ENCODE data around the gene N4BP2. TPM values are rescaled to one million over a fixed set of nuclear protein-coding genes. Genes with fewer than 3 reads are reported as not detected.

Gene N4BP2
- total RNA-seq, 1 donor from 2014 or later, result 5.0 TPM

DNA sequence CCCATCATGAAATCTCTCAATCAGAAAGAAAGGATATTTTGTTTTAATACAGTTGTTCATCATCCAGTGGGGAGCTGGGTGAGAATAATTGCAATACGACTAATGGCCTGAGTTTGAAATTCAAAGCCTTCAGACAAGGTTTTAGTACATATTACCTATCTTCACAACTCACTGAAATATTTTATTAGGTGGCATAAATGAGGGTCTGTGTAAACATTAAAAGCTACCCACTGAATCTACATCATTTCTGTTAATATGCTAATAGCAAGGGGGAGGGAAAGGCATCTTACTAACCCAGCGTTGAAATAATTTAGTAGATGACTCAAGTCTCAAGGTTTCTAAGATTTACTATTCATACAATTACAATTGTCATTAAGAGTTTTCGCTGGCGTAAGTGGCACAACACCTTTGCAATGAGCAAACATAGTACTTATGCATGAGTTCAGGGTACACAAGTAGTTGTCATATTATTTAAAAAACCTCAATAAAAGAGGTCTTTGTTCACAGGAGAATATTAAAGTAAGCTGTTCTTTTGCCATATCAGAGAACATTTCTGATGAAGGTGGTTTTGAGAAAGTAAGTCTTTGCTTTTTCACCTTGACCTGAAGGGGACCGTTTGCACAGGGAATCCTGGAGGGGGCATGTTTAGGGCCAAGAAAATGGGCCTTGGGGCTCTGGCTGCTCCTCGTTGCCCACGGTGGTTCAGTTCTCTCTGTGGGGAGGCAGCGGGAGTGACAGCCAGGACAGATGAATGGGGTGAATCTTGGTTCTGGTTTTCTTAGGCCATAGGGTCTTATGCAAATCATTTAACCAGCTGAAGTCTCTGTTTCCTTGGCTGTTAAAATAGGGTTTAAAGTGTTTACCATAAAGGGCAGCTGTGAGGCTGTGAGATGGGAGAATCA, 135.7 kb downstream of the N4BP2 start:
- no peaks in the 10 kb centered on the region for H3K4me1 ChIP-seq
- intact Hi-C loops (cut with micrococcal nuclease), result no loop called here
- no peaks in the 10 kb centered on the region for H3K36me3 ChIP-seq
- H3K4me3 ChIP-seq, result no peak overlapping the region
- no peak overlapping the region for H3K27ac ChIP-seq (replicated peaks)
- no peak for DNase-seq
- TF ChIP-seq, protein P1, sequence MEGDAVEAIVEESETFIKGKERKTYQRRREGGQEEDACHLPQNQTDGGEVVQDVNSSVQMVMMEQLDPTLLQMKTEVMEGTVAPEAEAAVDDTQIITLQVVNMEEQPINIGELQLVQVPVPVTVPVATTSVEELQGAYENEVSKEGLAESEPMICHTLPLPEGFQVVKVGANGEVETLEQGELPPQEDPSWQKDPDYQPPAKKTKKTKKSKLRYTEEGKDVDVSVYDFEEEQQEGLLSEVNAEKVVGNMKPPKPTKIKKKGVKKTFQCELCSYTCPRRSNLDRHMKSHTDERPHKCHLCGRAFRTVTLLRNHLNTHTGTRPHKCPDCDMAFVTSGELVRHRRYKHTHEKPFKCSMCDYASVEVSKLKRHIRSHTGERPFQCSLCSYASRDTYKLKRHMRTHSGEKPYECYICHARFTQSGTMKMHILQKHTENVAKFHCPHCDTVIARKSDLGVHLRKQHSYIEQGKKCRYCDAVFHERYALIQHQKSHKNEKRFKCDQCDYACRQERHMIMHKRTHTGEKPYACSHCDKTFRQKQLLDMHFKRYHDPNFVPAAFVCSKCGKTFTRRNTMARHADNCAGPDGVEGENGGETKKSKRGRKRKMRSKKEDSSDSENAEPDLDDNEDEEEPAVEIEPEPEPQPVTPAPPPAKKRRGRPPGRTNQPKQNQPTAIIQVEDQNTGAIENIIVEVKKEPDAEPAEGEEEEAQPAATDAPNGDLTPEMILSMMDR (IDR thresholded peaks at IDR 0.05; ENCODE audit: borderline replicate concordance), result no peak
- H3K9me3 ChIP-seq (replicated peaks), result no peaks in the 10 kb centered on the region
- H3K27me3 ChIP-seq (ENCODE audit: low read depth), result peaks cover 40% of the 10 kb centered on the region

DNA sequence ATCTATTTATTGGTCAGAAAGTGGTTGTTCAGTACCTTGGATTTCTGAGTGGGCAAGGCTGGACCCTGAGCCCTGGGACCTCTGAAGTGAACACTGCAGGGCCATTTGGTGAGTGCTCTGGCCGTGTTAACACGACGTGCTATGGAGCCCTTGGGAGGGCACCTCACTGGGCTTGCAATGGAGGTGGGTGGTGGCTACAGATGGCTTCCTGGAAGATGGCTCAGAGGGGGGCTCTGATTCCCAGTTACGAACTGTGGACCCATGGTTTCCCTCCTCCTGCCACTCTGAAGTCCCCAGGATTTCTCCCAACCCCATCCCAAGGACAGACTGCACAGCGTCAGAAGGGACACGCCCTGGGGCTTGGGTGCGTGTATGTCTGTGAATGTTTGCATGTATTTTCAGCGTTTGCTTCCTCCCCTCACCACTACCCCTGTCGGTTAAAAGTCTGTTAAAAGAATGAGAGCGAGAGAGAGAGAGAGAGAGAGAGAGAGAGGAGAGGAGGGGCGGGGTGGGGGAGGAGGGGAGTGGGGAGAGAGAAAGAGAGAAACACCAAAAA, 136.4 kb downstream of the N4BP2 start:
- intact Hi-C loops (cut with micrococcal nuclease), result no loop called here
- Histone ChIP-seq H3K27ac (replicated peaks) (no peak overlapping the region), H3K4me3 (no peak overlapping the region), H3K27me3 (ENCODE audit: low read depth) (peaks cover 48% of the 10 kb centered on the region), H3K9me3 (replicated peaks) (no peaks in the 10 kb centered on the region), H3K36me3 (no peaks in the 10 kb centered on the region), H3K4me1 (no peaks in the 10 kb centered on the region)
- TF ChIP-seq, protein P1 (IDR thresholded peaks at IDR 0.05; ENCODE audit: borderline replicate concordance), result no peak
- no peak for DNase-seq

DNA sequence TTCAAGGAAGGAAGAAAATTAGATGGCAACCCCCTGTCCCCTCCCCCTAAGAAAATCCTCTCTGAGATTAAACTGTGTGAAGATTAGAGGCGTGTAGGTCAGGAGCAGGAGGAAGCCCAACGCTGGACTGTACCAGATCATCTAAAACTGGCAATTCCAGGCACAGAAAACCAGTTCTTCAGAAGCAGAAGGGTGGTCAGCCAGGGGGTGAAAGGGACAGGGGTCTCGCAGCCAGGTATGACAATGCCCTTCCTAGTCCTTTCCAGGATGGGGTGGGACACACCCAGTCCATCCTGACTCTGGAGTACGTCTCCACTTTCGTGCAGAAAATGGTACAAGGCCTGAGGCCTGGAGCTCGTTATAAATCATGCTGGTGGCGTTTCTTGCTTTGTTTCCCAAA, 136.9 kb downstream of the N4BP2 start:
- H3K36me3 ChIP-seq, result no peaks in the 10 kb centered on the region
- DNase-seq, result no peak
- intact Hi-C loops (cut with micrococcal nuclease), result no loop called here
- H3K4me1 ChIP-seq, result no peaks in the 10 kb centered on the region
- TF ChIP-seq, protein P1 (IDR thresholded peaks at IDR 0.05; ENCODE audit: borderline replicate concordance), result no peak
- no peak overlapping the region for H3K27ac ChIP-seq (replicated peaks)
- no peaks in the 10 kb centered on the region for H3K9me3 ChIP-seq (replicated peaks)
- H3K27me3 ChIP-seq (ENCODE audit: low read depth), result peaks cover 52% of the 10 kb centered on the region
- no peak overlapping the region for H3K4me3 ChIP-seq

DNA sequence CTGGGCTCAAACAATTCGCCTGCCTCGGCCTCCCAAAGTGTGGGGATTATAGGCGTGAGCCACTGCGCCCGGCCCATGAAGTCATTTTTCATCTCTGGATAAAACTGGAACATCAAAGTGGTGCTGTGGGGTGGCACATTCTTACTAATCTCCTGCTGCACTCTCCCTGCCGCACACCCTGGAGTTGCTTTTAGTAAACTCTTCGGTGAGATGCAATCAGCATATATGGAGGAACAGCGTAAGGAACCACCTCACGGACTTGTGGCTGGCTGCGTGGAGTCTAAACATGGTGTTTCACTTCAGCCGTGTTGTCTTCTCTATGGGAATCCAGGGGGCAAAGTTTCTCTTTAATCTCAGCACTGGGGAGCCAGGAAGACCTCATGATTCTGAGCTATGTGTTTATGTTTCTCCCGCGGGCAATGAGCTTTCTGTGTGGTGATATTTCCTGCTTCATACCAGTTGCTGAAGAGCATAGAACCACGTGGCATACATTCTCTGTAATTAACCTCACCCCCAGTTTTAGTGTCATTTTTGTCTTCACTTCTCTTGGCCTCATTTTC, 138.0 kb downstream of the N4BP2 start:
- intact Hi-C loops (cut with micrococcal nuclease), result no loop called here
- no peaks in the 10 kb centered on the region for H3K4me1 ChIP-seq
- no peaks in the 10 kb centered on the region for H3K36me3 ChIP-seq
- peaks cover 62% of the 10 kb centered on the region for H3K27me3 ChIP-seq (ENCODE audit: low read depth)
- TF ChIP-seq, protein P1 (IDR thresholded peaks at IDR 0.05; ENCODE audit: borderline replicate concordance), result no peak
- no peak overlapping the region for H3K27ac ChIP-seq (replicated peaks)
- no peaks in the 10 kb centered on the region for H3K9me3 ChIP-seq (replicated peaks)
- no peak for DNase-seq
- no peak overlapping the region for H3K4me3 ChIP-seq

DNA sequence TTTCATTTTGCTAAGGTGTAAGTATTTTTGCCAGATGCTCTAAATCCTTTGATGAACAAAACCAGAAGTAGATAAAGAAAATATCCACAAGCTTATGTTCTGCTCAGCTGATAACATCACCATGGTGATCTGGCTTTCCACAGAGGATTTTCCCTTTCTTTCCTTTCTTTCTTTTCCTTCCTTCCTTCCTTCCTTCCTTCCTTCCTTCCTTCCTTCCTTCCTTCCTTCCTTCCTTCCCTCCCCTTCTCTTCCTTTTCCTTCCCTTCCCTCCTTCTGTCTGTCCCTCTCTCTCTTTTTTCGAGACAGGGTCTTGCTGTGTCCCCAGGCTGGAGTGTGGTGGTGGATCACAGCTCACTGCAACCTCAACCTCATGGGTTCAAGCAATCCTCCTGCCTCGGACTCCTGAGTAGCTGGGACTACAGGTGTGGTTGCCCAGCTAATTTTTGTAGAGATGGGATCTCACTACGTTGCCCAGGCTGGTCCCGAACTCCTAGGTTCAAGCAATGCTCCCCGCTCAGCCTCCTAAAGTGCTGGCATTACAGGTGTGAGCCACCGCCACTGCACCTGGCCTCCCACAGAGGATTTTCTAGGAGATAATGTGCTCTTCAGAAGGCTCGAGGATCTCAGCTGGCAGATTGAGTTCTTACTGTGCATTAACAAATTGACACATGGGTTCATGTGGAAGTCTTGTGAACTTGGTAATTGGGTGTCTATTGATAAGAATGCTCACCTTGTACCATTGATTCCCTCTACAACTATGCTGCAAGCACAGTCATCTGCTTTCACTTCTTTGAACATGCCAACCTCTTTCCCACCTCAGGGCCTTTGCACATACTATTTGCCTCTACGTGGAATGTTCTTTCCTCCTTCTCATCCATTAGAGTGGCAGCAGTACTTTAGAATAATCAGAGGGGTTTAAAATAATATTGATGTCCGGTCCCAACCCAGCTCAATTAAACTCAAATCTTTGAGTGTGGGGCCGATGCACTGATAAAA, 138.8 kb downstream of the N4BP2 start:
- no peaks in the 10 kb centered on the region for H3K4me1 ChIP-seq
- TF ChIP-seq, protein P1 (IDR thresholded peaks at IDR 0.05; ENCODE audit: borderline replicate concordance), result no peak
- H3K27ac ChIP-seq (replicated peaks), result no peak overlapping the region
- intact Hi-C loops (cut with micrococcal nuclease), result no loop called here
- no peaks in the 10 kb centered on the region for H3K36me3 ChIP-seq
- peaks cover 70% of the 10 kb centered on the region for H3K27me3 ChIP-seq (ENCODE audit: low read depth)
- H3K4me3 ChIP-seq, result no peak overlapping the region
- no peak for DNase-seq
- no peaks in the 10 kb centered on the region for H3K9me3 ChIP-seq (replicated peaks)

Measured in left ventricle myocardium inferior (tissue), 1 donor.